Panc1 (cell line): ENCODE results near the gene ADCY2. TPM values are rescaled to one million over a fixed set of nuclear protein-coding genes. Genes with fewer than 3 reads are reported as not detected.

Experiments used
- ATAC-seq: fragments of 200-7000 bp; cut with Tn5 transposase; 2 replicates; pipeline ENCODE4 v1.9.1; 2020; ENCODE audit warnings: mild to moderate bottlenecking, moderate library complexity
- BruUV-seq: library from RNA; stranded (reverse); fragments of 400-500 nt; replicated peaks from 2 replicates; lab custom pipeline; 2021; lab: Mats Ljungman, UMichigan
- CTCF ChIA-PET: fragments of 300-600 bp; sonication (Branson Sonifier 250); formaldehyde crosslinking; loops from one replicate; lab custom pipeline; 2022; ENCODE audit warnings: antibody characterized with exemption; lab: Charles Lee
- POLR2A ChIA-PET: fragments of 300-600 bp; sonication (Branson Sonifier 250); formaldehyde crosslinking; loops from one replicate; lab custom pipeline; 2022; ENCODE audit warnings: antibody characterized with exemption; lab: Charles Lee
- DNase-seq: peaks from one replicate; pipeline ENCODE4 v3.0.0-alpha.2; 2010; ENCODE audit warnings: low read depth, low spot score
- H3K27ac ChIP-seq: 2 replicates; pipeline ENCODE4 v1.5.1; 2011; ENCODE audit warnings: mild to moderate bottlenecking, low read length, inconsistent platforms
- H3K27me3 ChIP-seq: fragments of 200-500 bp; sonication (Bioruptor generic); 2 replicates; pipeline ENCODE4 v1.6.0; 2014; ENCODE audit warnings: low read length, inconsistent platforms; ENCODE audit not compliant: control insufficient read depth, insufficient read depth
- H3K36me3 ChIP-seq: fragments of 200-500 bp; sonication (Bioruptor generic); 2 replicates; pipeline ENCODE4 v1.5.1; 2014; ENCODE audit warnings: inconsistent platforms, mild to moderate bottlenecking, low read length, moderate library complexity; ENCODE audit not compliant: control insufficient read depth, insufficient read depth
- H3K4me1 ChIP-seq: 2 replicates; pipeline ENCODE4 v1.5.1; 2011; ENCODE audit warnings: inconsistent platforms, mild to moderate bottlenecking, low read length, moderate library complexity; ENCODE audit not compliant: control insufficient read depth, insufficient read depth
- H3K4me3 ChIP-seq, 2 experiments: 2 replicates each; pipeline ENCODE4 v1.5.1; 2011 to 2012; ENCODE audit warnings: low read depth in 2 of 2, low read length in 2 of 2, mild to moderate bottlenecking in 2 of 2, inconsistent platforms in 1 of 2, moderate library complexity in 1 of 2
- H3K9me3 ChIP-seq: fragments of 200-500 bp; sonication (Bioruptor generic); 2 replicates; pipeline ENCODE4 v1.5.1; 2014; ENCODE audit warnings: low read depth, mild to moderate bottlenecking, inconsistent platforms, low read length, moderate library complexity; ENCODE audit not compliant: control insufficient read depth, insufficient read depth
- POLR2AphosphoS5 ChIP-seq: IDR thresholded peaks from 2 replicates; pipeline ENCODE4 v1.6.1; 2012; ENCODE audit warnings: mild to moderate bottlenecking, low read depth, low read length, moderate library complexity
- REST ChIP-seq, 2 experiments: IDR thresholded peaks; 2 replicates each; pipeline ENCODE4 v1.6.1; 2011 to 2012; ENCODE audit warnings: low read depth in 2 of 2, control low read depth in 1 of 2, low read length in 1 of 2, mild to moderate bottlenecking in 1 of 2, moderate library complexity in 1 of 2; ENCODE audit not compliant: insufficient read depth in 1 of 2
- SIN3A ChIP-seq: IDR thresholded peaks from 2 replicates; pipeline ENCODE4 v1.6.1; 2012; ENCODE audit warnings: low read depth, mild to moderate bottlenecking, low read length, moderate library complexity, borderline replicate concordance; ENCODE audit not compliant: insufficient read depth
- TCF7L2 ChIP-seq: IDR thresholded peaks from 2 replicates; pipeline ENCODE4 v1.6.1; 2011; ENCODE audit warnings: mild to moderate bottlenecking, low read depth, low read length, inconsistent platforms
- in situ Hi-C: cut with HindIII; loops from 2 replicates; pipeline ENCODE4 v1.10.0; 2016; ENCODE audit warnings: low sequenced_read_pairs, low pct_unique_long_range_greater_than_20kb
- intact Hi-C: fragments of 100-400 bp; cut with micrococcal nuclease; formaldehyde crosslinking; loops from one replicate; pipeline ENCODE4 v1.10.0; 2022; ENCODE audit not compliant: unreplicated experiment
- total RNA-seq: library from RNA; stranded (reverse); gene quantifications from one replicate; pipeline ENCODE4 v1.2.1, GENCODE V29; 2021; ENCODE audit not compliant: unreplicated experiment
- TF ChIP-seq, protein P1 (sequence below): fragments of 450-650 bp; IDR thresholded peaks from 2 replicates; pipeline ENCODE4 v1.5.1; 2017; ENCODE audit warnings: mild to moderate bottlenecking

The ADCY2 gene
- total RNA-seq, 1 experiment from 2014 or later, result 0.13 TPM

- Histone ChIP-seq H3K4me3 (no peak overlapping the region), H3K27me3 (no peaks in the 10 kb centered on the region), H3K4me1 (no peaks in the 10 kb centered on the region), H3K9me3 (no peaks in the 10 kb centered on the region), H3K36me3 (no peaks in the 10 kb centered on the region), H3K27ac (no peak overlapping the region)
- ChIA-PET CTCF (no interaction called here), POLR2A (no interaction called here)
- no TSS peak for BruUV-seq
- in situ Hi-C loops (no loop called here), intact Hi-C loops (no loop called here)
- DNase-seq (no peak), ATAC-seq (no peak)
- TF ChIP-seq, protein P1, sequence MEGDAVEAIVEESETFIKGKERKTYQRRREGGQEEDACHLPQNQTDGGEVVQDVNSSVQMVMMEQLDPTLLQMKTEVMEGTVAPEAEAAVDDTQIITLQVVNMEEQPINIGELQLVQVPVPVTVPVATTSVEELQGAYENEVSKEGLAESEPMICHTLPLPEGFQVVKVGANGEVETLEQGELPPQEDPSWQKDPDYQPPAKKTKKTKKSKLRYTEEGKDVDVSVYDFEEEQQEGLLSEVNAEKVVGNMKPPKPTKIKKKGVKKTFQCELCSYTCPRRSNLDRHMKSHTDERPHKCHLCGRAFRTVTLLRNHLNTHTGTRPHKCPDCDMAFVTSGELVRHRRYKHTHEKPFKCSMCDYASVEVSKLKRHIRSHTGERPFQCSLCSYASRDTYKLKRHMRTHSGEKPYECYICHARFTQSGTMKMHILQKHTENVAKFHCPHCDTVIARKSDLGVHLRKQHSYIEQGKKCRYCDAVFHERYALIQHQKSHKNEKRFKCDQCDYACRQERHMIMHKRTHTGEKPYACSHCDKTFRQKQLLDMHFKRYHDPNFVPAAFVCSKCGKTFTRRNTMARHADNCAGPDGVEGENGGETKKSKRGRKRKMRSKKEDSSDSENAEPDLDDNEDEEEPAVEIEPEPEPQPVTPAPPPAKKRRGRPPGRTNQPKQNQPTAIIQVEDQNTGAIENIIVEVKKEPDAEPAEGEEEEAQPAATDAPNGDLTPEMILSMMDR, result no peak
- TF ChIP-seq SIN3A (no peak), POLR2AphosphoS5 (no peak), REST (IDR thresholded peaks at IDR 0.05; ENCODE audit: insufficient read depth in 1 of 2, low read depth in 2 of 2, low read length in 1 of 2) (no peak), TCF7L2 (no peak)
Measured at GRCh38 chr5:7418276-7418675, 22.3 kb downstream of the ADCY2 start.

DNA sequence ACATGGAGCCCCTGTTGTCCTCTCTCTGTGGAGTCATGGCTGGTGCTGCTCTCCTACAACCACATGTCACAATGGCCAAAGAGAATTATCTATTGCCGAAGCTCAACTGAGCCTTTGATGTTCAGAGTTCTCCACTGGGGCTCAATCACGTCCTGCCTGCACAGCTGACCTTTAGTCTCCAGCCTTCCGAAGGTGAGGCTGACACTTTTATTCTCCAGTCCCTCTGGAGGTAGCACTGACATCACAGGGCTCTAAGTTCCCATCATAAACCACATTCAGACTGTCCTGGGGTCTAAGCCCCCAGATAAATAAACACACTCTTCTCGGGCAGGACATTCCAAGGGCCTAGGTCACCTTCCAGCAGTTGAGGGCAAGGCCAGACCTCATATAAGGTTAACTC is 23.4 kb downstream of the ADCY2 start:
- CTCF ChIA-PET, result no interaction called here
- in situ Hi-C loops (no loop called here), intact Hi-C loops (no loop called here)
- DNase-seq (no peak), ATAC-seq (no peak)
- BruUV-seq, result no TSS peak
- Histone ChIP-seq H3K4me1 (no peaks in the 10 kb centered on the region), H3K27me3 (no peaks in the 10 kb centered on the region), H3K9me3 (no peaks in the 10 kb centered on the region), H3K27ac (no peak overlapping the region), H3K4me3 (no peak overlapping the region), H3K36me3 (no peaks in the 10 kb centered on the region)
- POLR2A ChIA-PET, result no interaction called here
- TF ChIP-seq REST (IDR thresholded peaks at IDR 0.05; ENCODE audit: insufficient read depth in 1 of 2, low read depth in 2 of 2, low read length in 1 of 2) (no peak), TCF7L2 (no peak), POLR2AphosphoS5 (no peak), SIN3A (no peak)
- TF ChIP-seq, protein P1, result no peak
